GM18873 (cell line): ENCODE results near the gene CTBP1.

Source experiments
- ATAC-seq: cut with Tn5 transposase; IDR thresholded peaks from one replicate; pipeline ENCODE4 v1.9.1; 2021; ENCODE audit warnings: mild to moderate bottlenecking, moderate library complexity, moderate number of reproducible peaks; ENCODE audit not compliant: unreplicated experiment, low FRiP score

The CTBP1 gene

DNA sequence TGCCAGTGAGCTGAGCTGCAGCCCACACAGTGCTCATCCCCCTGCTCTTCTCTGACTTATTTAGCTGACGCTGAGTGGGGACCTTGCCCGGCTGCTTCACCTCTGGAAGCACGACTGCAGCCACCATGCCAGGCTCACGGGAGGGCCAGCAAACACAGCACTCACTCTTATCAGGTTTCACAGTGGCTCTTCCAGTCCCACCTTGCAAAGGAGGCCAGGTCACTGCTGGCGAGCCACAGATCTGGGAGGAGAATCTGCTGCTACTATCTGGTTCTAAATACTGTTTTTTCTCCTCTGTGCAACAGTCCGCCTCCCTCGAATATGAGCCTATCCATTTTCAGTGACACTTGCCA is 69.9 kb downstream of the CTBP1 start:
- no peak for ATAC-seq

- no peak for ATAC-seq
These were observed 70.4 kb downstream of the CTBP1 start for GRCh38 chr4:1178300-1179088.

DNA sequence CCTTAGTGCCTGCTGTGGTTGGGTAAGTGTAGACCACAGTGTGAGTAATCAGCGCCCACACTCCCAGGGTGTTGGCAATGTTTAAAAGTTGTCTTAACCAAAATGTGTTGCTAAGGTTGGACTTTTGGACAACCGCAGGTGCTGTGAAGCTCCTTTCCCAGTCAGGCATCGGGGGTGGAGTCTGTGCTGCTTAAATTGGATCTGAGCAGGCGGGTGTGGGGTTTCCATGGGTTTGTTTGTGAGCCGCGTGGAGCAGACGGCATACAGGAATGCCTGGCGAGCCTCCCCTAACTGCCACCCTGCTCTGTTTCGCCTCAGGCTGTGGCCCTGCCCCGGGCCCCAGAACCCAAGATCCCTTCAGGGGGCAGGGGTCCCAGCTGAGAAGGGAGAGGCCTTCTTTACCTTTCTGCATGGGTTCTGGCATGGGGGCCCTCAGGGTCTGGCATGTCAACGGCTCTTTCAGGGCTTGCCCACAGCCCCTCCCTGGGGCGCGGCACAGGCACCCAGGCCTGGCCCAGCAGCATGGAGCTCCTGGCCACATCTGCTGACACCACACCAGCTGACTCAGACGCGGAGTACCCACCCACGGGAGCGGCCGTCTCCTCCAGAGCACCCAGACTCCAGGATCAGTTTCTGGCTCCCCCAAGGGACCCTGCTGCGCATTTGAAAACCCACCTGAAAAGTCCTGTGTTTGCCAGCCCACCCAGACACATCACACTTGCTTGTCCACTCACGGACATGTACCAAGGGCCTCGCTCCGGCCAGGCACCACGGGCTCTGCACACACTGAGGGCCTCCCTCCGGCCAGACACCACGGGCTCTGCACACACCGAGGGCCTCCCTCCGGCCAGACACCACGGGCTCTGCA is 71.4 kb downstream of the CTBP1 start:
- ATAC-seq = no peak

DNA sequence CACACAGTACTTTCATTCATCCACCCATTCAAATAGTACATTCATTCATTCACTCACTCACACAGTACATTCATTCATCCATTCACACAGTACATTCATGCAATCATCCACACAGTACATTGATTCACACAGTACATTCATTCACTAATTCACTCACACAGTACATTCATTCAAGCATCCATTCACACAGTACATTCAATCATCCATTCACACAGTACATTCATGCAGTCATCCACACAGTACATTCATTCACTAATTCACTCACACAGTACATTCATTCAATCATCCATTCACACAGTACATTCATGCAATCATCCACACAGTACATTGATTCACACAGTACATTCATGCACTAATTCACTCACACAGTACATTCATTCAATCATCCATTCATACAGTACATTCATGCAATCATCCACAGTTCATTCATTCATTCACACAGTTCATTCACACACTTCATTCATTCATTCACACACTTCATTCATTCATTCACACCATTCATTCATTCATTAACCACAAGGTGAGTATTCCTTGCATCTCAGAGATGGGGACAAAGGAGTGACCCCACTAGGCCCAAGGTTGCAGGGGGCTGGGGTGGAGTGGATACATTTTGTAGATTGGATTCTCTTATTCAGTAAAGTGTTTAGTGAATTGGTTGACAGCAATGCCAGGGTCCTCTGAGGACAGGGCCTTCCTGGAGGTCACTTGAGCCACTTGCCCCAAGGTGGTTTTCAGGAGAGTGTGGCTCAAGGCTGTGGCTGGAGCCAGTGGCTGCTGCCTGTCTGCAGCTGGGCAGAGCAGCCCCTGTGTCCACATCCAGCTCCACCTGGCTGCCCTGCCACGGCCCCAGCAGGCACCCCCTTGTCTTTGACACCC is 72.3 kb downstream of the CTBP1 start:
- ATAC-seq = no peak

- ATAC-seq = no peak
These were observed 73.2 kb downstream of the CTBP1 start for GRCh38 chr4:1175635-1176229.

GRCh38 chr4:1174941-1175634 is 73.8 kb downstream of the CTBP1 start:
- ATAC-seq = no peak

GRCh38 chr4:1172971-1173757 is 75.8 kb downstream of the CTBP1 start:
- ATAC-seq = no peak

GRCh38 chr4:1172228-1172851 is 76.6 kb downstream of the CTBP1 start, which contains the start of gene SPON2:
SPON2 (minus strand) TSS chr4:1172583.
- ATAC-seq = no peak

- no peak for ATAC-seq
These were observed 77.4 kb downstream of the CTBP1 start for GRCh38 chr4:1171311-1172227.

DNA sequence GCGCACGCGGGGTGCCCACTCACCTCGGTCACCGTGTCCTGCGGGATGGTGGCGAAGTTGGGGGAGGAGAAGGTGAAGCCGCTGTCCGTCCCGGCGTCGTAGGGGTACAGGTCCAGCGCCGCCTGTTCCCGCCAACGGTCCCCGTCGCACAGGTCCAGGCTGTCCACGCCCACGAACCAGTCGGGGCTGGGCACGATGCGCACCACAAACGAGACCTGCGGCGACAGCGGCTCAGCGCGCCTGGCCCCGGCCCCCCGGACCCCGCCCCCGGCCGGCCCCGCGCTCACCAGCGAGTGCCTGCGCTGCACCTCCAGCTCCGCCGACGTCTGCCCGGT is 78.0 kb downstream of the CTBP1 start:
- no peak for ATAC-seq

GRCh38 chr4:1170156-1170975 is 78.6 kb downstream of the CTBP1 start:
- no peak for ATAC-seq

DNA sequence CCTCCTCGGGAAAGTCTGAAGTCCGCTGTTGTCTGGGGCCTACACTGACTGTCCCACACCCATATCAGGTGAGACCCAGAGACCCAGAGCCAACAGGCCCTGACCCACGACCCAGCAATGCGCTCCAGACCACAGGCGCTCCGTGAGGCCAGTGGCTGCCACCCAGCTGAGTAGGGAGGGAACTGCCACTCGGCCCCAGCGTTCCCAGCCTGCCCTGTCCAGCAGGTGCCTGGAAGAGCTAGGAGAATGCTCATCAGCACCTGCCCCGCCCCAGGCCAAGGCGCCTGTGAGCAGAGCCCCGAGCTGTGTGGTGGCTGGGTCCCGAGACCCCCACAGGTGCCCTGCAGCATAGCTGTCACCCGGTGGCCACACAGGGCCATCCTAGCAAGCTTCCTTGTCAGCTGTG is 79.2 kb downstream of the CTBP1 start:
- no peak for ATAC-seq

DNA sequence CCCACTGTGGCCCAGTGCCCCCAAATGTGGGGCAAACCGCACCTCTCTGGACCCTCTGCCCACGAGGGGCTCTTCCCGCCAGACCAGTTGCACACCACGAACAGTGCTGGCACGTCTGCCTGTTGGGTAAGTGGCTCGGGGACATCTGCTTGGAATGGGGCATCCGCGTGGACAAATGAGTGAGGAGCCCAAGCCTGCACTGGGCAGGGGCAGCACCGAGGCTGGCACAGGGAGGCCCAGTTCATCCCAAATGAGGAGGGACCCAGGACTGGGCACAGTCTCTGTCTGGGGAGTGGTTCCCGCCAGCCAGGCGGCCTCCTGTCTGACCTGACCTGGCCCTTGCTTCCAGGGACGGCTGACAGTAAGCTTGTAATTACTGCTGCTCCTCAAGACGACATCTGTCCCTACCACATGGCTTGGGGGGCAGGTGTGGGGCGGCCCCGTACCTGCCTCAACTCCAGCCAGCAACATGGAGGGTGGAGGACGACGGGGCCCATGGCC is 79.7 kb downstream of the CTBP1 start:
- ATAC-seq = no peak

GRCh38 chr4:1168191-1169101 is 80.5 kb downstream of the CTBP1 start:
- no peak for ATAC-seq

DNA sequence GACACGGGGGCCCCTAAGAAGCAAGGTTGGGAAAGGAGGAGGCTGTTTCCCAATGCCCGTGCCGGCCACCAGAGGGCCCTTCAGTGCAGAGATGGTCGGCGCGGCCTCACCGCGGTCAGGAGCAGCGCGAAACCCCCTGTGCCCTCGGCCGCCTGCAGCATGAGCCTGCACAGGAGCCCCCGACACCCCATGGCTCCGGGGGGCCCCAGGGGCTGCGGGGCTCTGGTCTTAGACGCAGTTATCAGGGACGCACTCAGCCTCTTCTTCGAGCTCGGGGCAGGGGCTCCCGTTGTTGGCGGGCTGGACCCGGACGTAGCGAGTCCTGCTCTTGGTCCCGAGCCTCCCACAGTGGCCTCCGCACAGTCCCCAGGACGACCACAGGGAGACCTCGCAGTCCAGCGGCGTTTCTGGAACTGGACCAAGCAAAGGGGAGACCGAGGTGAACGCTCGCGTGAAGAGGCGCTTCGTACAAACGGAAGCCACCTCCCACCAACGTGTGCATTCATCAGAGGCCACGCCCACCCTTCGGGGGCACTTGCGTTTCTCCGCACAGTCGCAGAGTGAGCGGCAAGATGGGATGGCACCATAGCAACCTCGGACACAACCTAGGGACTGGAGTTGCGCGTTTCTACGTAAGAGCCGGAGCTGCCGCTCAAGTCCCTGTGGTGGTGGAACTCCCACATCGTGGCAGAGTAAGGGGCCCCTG is 81.5 kb downstream of the CTBP1 start:
- ATAC-seq = peak; percentile 83
